Transverse colon (tissue), 4 donors: ENCODE data around the gene MET. TPM values are rescaled to one million over a fixed set of nuclear protein-coding genes. Genes with fewer than 3 reads are reported as not detected.

Experiments
- DNase-seq: peaks from one replicate; pipeline ENCODE4 v3.0.0-alpha.2; 2019
- H3K27ac ChIP-seq, 4 donors: fragments of 200-600 bp; sonication (generic); 2 replicates each; pipeline ENCODE4 v1.5.1; 2016 to 2018; ENCODE audit warnings: inconsistent platforms in 4 of 4
- H3K27me3 ChIP-seq: fragments of 200-600 bp; sonication (generic); 2 replicates; pipeline ENCODE4 v1.5.1; 2017; ENCODE audit warnings: inconsistent platforms
- H3K36me3 ChIP-seq, 4 donors: fragments of 200-600 bp; sonication (generic); 2 replicates each; pipeline ENCODE4 v1.5.1; 2017 to 2019; ENCODE audit warnings: inconsistent platforms in 4 of 4
- H3K4me1 ChIP-seq, 4 donors: fragments of 200-600 bp; sonication (generic); 2 replicates each; pipeline ENCODE4 v1.5.1; 2017 to 2020; ENCODE audit warnings: inconsistent platforms in 4 of 4
- H3K4me3 ChIP-seq, 4 donors: fragments of 200-600 bp; sonication (generic); 1 replicate in 1 of 4; 2 replicates in 3 of 4; pipeline versions ENCODE4 v1.5.1 to v1.6.1; 2017 to 2019; ENCODE audit warnings: inconsistent platforms in 4 of 4
- H3K9me3 ChIP-seq, 2 donors: fragments of 200-600 bp; sonication (generic); 2 replicates each; pipeline ENCODE4 v1.5.1; 2017 to 2019; ENCODE audit warnings: inconsistent platforms in 2 of 2
- EP300 ChIP-seq: sonication (generic); formaldehyde crosslinking; IDR thresholded peaks from one replicate; pipeline ENCODE4 v1.6.1; 2017; ENCODE audit warnings: antibody characterized with exemption, low read depth
- POLR2A ChIP-seq: fragments of 450-650 bp; IDR thresholded peaks from one replicate; pipeline ENCODE4 v1.6.1; 2016; ENCODE audit warnings: antibody characterized with exemption, mild to moderate bottlenecking, moderate library complexity
- POLR2AphosphoS5 ChIP-seq, 3 donors: sonication (generic); formaldehyde crosslinking; IDR thresholded peaks; one replicate each; pipeline ENCODE4 v1.6.1; 2016; ENCODE audit warnings: antibody characterized with exemption in 3 of 3
- WGBS, 2 donors: methylation state at CpG; one replicate each; pipeline ENCODE4 v1.1.5; 2018; ENCODE audit warnings: low coverage in 1 of 2; 5-methylcytosine and 5-hydroxymethylcytosine counted together
- in situ Hi-C, 4 donors: fragments of 200-750 bp; cut with MboI; loops; one replicate each; pipeline versions ENCODE4 v1.15.0 to v1.15.1; 2017; ENCODE audit warnings: low sequenced_read_pairs in 3 of 4, low pct_ligation_motif_present in 1 of 4, low pct_unique_long_range_greater_than_20kb in 1 of 4
- intact Hi-C: fragments of 100-400 bp; cut with DNase I; formaldehyde crosslinking; loops from one replicate; pipeline ENCODE4 v1.15.1; 2023; ENCODE audit warnings: low total_unique reads
- total RNA-seq, 4 donors: library from RNA; depleted of rRNA; stranded (reverse); fragments of >200 nt; gene quantifications; one replicate each; pipeline ENCODE4 v1.1.0, GENCODE V29; 2016
- TF ChIP-seq, protein P1 (sequence below), 5 experiments: fragments of 200-600 bp in 3 of 5; fragments of 450-650 bp in 2 of 5; sonication (generic) in 3 of 5; IDR thresholded peaks; 1 replicate in 2 of 5; 2 replicates in 3 of 5; pipeline ENCODE4 v1.5.1; 2016 to 2017; ENCODE audit warnings: antibody characterized with exemption in 5 of 5, inconsistent platforms in 3 of 5, mild to moderate bottlenecking in 2 of 5, moderate library complexity in 1 of 5

Gene MET
- 10 to 100 TPM in 3 of 4 donors, 1 to 10 TPM in 1; 6.4 to 35.5 (median 20.3) TPM for total RNA-seq

GRCh38 chr7:116671681-116672595, at the start of gene MET:
Gene MET, plus strand, starts transcription at chr7:116672196. Its CDS starts 26,889 bp downstream, at chr7:116699085.
- in situ Hi-C loops, result loop anchor here in 1 of 4 donors (10.0 kb wide), 1 partner anchor 133 kb away; no protein-coding TSS in a partner anchor
- Histone ChIP-seq H3K4me3 (peak within 1 kb of the TSS; percentile 51 to 75 (median 62)), H3K9me3 (no peaks in the 10 kb centered on the region), H3K27me3 (peaks cover 2% of the 10 kb centered on the region), H3K36me3 (no peaks in the 10 kb centered on the region), H3K27ac (peak within 1 kb of the TSS; percentile 79 to 92 (median 85)), H3K4me1 (peaks cover 0 to 15% (median 8%) of the 10 kb centered on the region in 4 donors)
- intact Hi-C loops, result loop anchor here (1.0 kb wide), 1 partner anchor 137 kb away; no protein-coding TSS in a partner anchor
- DNase-seq, result peak; percentile 86
- WGBS, 2 donors, result 1 to 4% methylated on average over 5 to 69 of the region's 101 CpGs
- TF ChIP-seq POLR2AphosphoS5 (IDR thresholded peaks at IDR 0.05), result peak in 1 of 3 donors; percentile 26
- TF ChIP-seq EP300, result no peak
- TF ChIP-seq, protein P1, sequence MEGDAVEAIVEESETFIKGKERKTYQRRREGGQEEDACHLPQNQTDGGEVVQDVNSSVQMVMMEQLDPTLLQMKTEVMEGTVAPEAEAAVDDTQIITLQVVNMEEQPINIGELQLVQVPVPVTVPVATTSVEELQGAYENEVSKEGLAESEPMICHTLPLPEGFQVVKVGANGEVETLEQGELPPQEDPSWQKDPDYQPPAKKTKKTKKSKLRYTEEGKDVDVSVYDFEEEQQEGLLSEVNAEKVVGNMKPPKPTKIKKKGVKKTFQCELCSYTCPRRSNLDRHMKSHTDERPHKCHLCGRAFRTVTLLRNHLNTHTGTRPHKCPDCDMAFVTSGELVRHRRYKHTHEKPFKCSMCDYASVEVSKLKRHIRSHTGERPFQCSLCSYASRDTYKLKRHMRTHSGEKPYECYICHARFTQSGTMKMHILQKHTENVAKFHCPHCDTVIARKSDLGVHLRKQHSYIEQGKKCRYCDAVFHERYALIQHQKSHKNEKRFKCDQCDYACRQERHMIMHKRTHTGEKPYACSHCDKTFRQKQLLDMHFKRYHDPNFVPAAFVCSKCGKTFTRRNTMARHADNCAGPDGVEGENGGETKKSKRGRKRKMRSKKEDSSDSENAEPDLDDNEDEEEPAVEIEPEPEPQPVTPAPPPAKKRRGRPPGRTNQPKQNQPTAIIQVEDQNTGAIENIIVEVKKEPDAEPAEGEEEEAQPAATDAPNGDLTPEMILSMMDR (IDR thresholded peaks at IDR 0.05), result peak; percentile 47 to 88 (median 59)
- TF ChIP-seq POLR2A, result no peak

DNA sequence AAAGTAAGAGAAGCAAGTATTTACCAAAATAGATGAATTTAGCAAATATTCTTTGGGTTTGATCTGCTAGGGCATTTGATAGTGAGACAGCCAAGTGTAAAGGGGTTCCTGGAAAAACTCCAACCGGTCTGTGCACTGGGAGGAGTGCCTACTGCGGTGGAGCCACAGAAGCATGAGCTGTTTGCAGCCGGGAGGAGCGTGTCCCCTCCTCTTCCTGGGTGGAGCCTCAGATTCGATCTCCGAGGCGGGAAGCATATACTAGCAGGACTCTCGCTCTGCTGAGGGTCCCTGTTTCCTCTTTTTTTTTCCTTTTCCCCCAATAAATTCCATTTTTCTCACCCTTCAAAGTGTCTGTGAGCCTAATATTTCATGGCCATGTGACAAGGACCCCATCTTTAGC, 45.1 kb upstream of the MET start:
- Histone ChIP-seq H3K36me3 (no peaks in the 10 kb centered on the region), H3K9me3 (no peaks in the 10 kb centered on the region), H3K4me3 (no peak overlapping the region), H3K27me3 (no peaks in the 10 kb centered on the region), H3K4me1 (peaks cover 0 to 33% (median 17%) of the 10 kb centered on the region in 4 donors), H3K27ac (no peak overlapping the region)
- in situ Hi-C loops (no loop called here), intact Hi-C loops (no loop called here)
- DNase-seq, result peak; percentile 25
- TF ChIP-seq EP300, result no peak
- TF ChIP-seq POLR2A, result no peak
- TF ChIP-seq, protein P1 (IDR thresholded peaks at IDR 0.05), result no peak
- TF ChIP-seq POLR2AphosphoS5 (IDR thresholded peaks at IDR 0.05), result no peak
- 69% methylated on average over 8 of the region's 8 CpGs; no CpG with 5 or more reads in 1 of the 2 donors for WGBS, 2 donors

- Histone ChIP-seq H3K27me3 (no peaks in the 10 kb centered on the region), H3K27ac (peak overlapping the region; percentile 38 to 68 (median 59)), H3K4me1 (peaks cover 0 to 33% (median 17%) of the 10 kb centered on the region in 4 donors), H3K4me3 (no peak overlapping the region), H3K9me3 (no peaks in the 10 kb centered on the region), H3K36me3 (no peaks in the 10 kb centered on the region)
- in situ Hi-C loops (no loop called here), intact Hi-C loops (no loop called here)
- DNase-seq, result peak; percentile 42
- WGBS, 2 donors, result 20 to 23% methylated on average over 3 of the region's 3 CpGs
- TF ChIP-seq EP300, result no peak
Observed at GRCh38 chr7:116629051-116629463, 42.9 kb upstream of the MET start.

GRCh38 chr7:116630357-116630756, 41.6 kb upstream of the MET start:
- H3K4me1 ChIP-seq, result peaks cover 0 to 33% (median 17%) of the 10 kb centered on the region in 4 donors
- no peaks in the 10 kb centered on the region for H3K27me3 ChIP-seq
- H3K27ac ChIP-seq, result peak overlapping the region; percentile 39 to 68 (median 50)
- WGBS, 2 donors, result 51 to 56% methylated on average over 2 of the region's 2 CpGs
- no peak for DNase-seq
- no peaks in the 10 kb centered on the region for H3K9me3 ChIP-seq
- intact Hi-C loops (no loop called here), in situ Hi-C loops (no loop called here)
- H3K36me3 ChIP-seq, result no peaks in the 10 kb centered on the region
- TF ChIP-seq, protein P1 (IDR thresholded peaks at IDR 0.05), result no peak
- TF ChIP-seq POLR2AphosphoS5 (IDR thresholded peaks at IDR 0.05) (no peak), POLR2A (no peak), EP300 (no peak)
- no peak overlapping the region for H3K4me3 ChIP-seq
